OCI-LY1 (cell line): Measurements from ENCODE around the gene RAET1L.

Experiments
- H2AFZ ChIP-seq: fragments of 200-600 bp; sonication (generic), shearing (Covaris generic); 2 replicates; pipeline ENCODE4 v1.6.0; 2014; ENCODE audit warnings: antibody characterized with exemption, mild to moderate bottlenecking, low read length
- H3F3A ChIP-seq: fragments of 200-600 bp; sonication (generic), shearing (Covaris generic); 2 replicates; pipeline ENCODE4 v1.6.0; 2014; ENCODE audit warnings: mild to moderate bottlenecking, antibody characterized with exemption, low read length, moderate library complexity; ENCODE audit not compliant: insufficient read depth
- H3K27ac ChIP-seq: fragments of 200-600 bp; sonication (generic); 2 replicates; pipeline ENCODE4 v1.5.1; 2014; ENCODE audit warnings: low read length, mixed run types, mild to moderate bottlenecking, low read depth; ENCODE audit not compliant: poor library complexity, severe bottlenecking
- H3K27me3 ChIP-seq: fragments of 200-600 bp; sonication (generic); 2 replicates; pipeline ENCODE4 v1.6.0; 2014; ENCODE audit warnings: antibody characterized with exemption, mild to moderate bottlenecking, low read length, moderate library complexity; ENCODE audit not compliant: insufficient read depth
- H3K36me3 ChIP-seq: fragments of 200-600 bp; sonication (generic); 2 replicates; pipeline ENCODE4 v1.6.1; 2014; ENCODE audit warnings: mild to moderate bottlenecking, antibody characterized with exemption, low read length, moderate library complexity, mixed read lengths; ENCODE audit not compliant: insufficient read depth
- H3K4me1 ChIP-seq: fragments of 200-600 bp; sonication (generic); 2 replicates; pipeline ENCODE4 v1.5.1; 2014; ENCODE audit warnings: mild to moderate bottlenecking, low read length, moderate library complexity; ENCODE audit not compliant: insufficient read depth, severe bottlenecking
- H3K4me2 ChIP-seq: fragments of 200-600 bp; sonication (generic), shearing (Covaris generic); 2 replicates; pipeline ENCODE4 v1.6.1; 2014; ENCODE audit warnings: low read length
- H3K4me3 ChIP-seq: fragments of 200-600 bp; sonication (generic); 2 replicates; pipeline ENCODE4 v1.5.1; 2014; ENCODE audit warnings: low read length, low read depth, mild to moderate bottlenecking, mixed read lengths; ENCODE audit not compliant: poor library complexity, severe bottlenecking
- H3K79me2 ChIP-seq: fragments of 200-600 bp; shearing (Covaris generic); 2 replicates; pipeline ENCODE4 v1.6.1; 2016; ENCODE audit warnings: mixed run types, low read length, mixed read lengths; ENCODE audit not compliant: insufficient read depth
- H3K9ac ChIP-seq: fragments of 200-600 bp; sonication (generic), shearing (Covaris generic); 2 replicates; pipeline ENCODE4 v1.6.1; 2014; ENCODE audit warnings: mild to moderate bottlenecking, low read length, mixed read lengths
- H3K9me2 ChIP-seq: fragments of 200-600 bp; sonication (generic), shearing (Covaris generic); 2 replicates; pipeline ENCODE4 v1.6.1; 2014; ENCODE audit warnings: low read depth, mild to moderate bottlenecking, low read length, mixed read lengths
- H3K9me3 ChIP-seq: fragments of 200-600 bp; shearing (Covaris generic); 2 replicates; pipeline ENCODE4 v1.6.1; 2014; ENCODE audit warnings: low read length, mixed read lengths
- H4K20me1 ChIP-seq: fragments of 200-600 bp; sonication (generic), shearing (Covaris generic); 2 replicates; pipeline ENCODE4 v1.6.0; 2016; ENCODE audit warnings: mild to moderate bottlenecking, low read length; ENCODE audit not compliant: insufficient read depth
- EZH2 ChIP-seq: fragments of 200-600 bp; sonication (generic), shearing (Covaris generic); IDR thresholded peaks from 2 replicates; pipeline ENCODE4 v1.8.0; 2017; ENCODE audit warnings: borderline replicate concordance, mixed run types, mild to moderate bottlenecking, antibody characterized with exemption, low read length, moderate library complexity, mixed read lengths
- TF ChIP-seq, protein P1 (sequence below): fragments of 200-600 bp; sonication (generic), shearing (Covaris generic); IDR thresholded peaks from 2 replicates; pipeline ENCODE4 v1.5.1; 2017; ENCODE audit warnings: mild to moderate bottlenecking, antibody characterized with exemption, low read length, moderate library complexity, mixed read lengths

RAET1L gene

DNA sequence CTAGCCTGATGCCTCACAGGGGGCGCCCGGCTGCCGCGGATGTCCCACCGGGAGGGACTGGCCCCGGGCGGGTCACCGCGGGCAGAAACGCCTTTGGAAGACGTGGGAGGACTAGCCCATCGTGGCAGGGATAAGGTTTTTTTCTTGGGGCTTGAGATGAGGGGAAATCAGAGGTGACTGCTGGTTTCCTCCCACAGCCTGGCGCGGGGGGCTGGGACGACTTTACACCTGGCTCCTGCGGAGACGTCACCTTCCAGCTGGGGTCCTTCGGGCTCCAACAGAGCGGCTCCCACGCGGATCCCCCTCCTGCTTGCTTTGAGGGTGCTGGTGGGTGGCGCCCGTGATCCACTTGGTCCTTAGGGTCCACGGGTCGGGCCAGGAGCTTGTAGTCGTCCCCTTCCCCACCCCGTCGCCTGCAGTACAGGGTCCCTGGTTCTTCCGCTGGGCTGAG, 32.2 kb upstream of the RAET1L start:
- Histone ChIP-seq H3K4me3 (no peak overlapping the region), H3K27me3 (peaks cover 5% of the 10 kb centered on the region; the same call in 1 of the 2 replicates), H3K9ac (no peak overlapping the region)

GRCh38 chr6:150056916-150057315, 31.6 kb upstream of the RAET1L start:
- no peaks in the 10 kb centered on the region for H4K20me1 ChIP-seq
- no peaks in the 10 kb centered on the region for H3K79me2 ChIP-seq
- no peaks in the 10 kb centered on the region for H3K36me3 ChIP-seq
- peaks cover 3% of the 10 kb centered on the region for H3K4me1 ChIP-seq
- H2AFZ ChIP-seq = no peak overlapping the region
- H3K27me3 ChIP-seq = peaks cover 5% of the 10 kb centered on the region; the same call in 1 of the 2 replicates
- no peak overlapping the region for H3K27ac ChIP-seq
- H3K9ac ChIP-seq = no peak overlapping the region
- no peaks in the 10 kb centered on the region for H3F3A ChIP-seq
- no peaks in the 10 kb centered on the region for H3K9me2 ChIP-seq
- H3K4me3 ChIP-seq = no peak overlapping the region
- no peak for TF ChIP-seq EZH2
- TF ChIP-seq, protein P1, sequence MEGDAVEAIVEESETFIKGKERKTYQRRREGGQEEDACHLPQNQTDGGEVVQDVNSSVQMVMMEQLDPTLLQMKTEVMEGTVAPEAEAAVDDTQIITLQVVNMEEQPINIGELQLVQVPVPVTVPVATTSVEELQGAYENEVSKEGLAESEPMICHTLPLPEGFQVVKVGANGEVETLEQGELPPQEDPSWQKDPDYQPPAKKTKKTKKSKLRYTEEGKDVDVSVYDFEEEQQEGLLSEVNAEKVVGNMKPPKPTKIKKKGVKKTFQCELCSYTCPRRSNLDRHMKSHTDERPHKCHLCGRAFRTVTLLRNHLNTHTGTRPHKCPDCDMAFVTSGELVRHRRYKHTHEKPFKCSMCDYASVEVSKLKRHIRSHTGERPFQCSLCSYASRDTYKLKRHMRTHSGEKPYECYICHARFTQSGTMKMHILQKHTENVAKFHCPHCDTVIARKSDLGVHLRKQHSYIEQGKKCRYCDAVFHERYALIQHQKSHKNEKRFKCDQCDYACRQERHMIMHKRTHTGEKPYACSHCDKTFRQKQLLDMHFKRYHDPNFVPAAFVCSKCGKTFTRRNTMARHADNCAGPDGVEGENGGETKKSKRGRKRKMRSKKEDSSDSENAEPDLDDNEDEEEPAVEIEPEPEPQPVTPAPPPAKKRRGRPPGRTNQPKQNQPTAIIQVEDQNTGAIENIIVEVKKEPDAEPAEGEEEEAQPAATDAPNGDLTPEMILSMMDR = no peak
- H3K4me2 ChIP-seq = no peak overlapping the region
- H3K9me3 ChIP-seq = no peaks in the 10 kb centered on the region

More for the DNA sequence above, 32.2 kb upstream of the RAET1L start:
- H2AFZ ChIP-seq = no peak overlapping the region
- H3F3A ChIP-seq = no peaks in the 10 kb centered on the region
- no peaks in the 10 kb centered on the region for H3K79me2 ChIP-seq
- H3K9me2 ChIP-seq = no peaks in the 10 kb centered on the region
- TF ChIP-seq EZH2 = no peak
- TF ChIP-seq, protein P1 = no peak
- H3K36me3 ChIP-seq = no peaks in the 10 kb centered on the region
- no peak overlapping the region for H3K27ac ChIP-seq
- H3K9me3 ChIP-seq = no peaks in the 10 kb centered on the region
- no peak overlapping the region for H3K4me2 ChIP-seq
- peaks cover 3% of the 10 kb centered on the region for H3K4me1 ChIP-seq
- no peaks in the 10 kb centered on the region for H4K20me1 ChIP-seq

- Histone ChIP-seq H3K4me3 (no peak overlapping the region), H3K4me2 (no peak overlapping the region), H3K4me1 (peaks cover 3% of the 10 kb centered on the region), H3K9me3 (no peaks in the 10 kb centered on the region), H4K20me1 (no peaks in the 10 kb centered on the region), H3K27me3 (peaks cover 5% of the 10 kb centered on the region; the same call in 1 of the 2 replicates), H3K9ac (no peak overlapping the region), H3K36me3 (no peaks in the 10 kb centered on the region), H3K27ac (no peak overlapping the region), H3F3A (no peaks in the 10 kb centered on the region), H3K9me2 (no peaks in the 10 kb centered on the region), H2AFZ (no peak overlapping the region), H3K79me2 (no peaks in the 10 kb centered on the region)
- TF ChIP-seq EZH2 = no peak
- TF ChIP-seq, protein P1 = no peak
Observed at GRCh38 chr6:150056156-150056555, 30.8 kb upstream of the RAET1L start.
